NCI-H1694 treated with DMSO at 0.1 percent for 48 hours (cell line): Measurements from ENCODE around the gene POP7.
"Not testable (repeated sequence)": the region's sequence is repeated elsewhere in the genome, so short reads cannot be mapped to it uniquely, and the experiment has no call there.

Experiments used
- DNase-seq: peaks from one replicate; lab custom pipeline; 2025; lab: John Stamatoyannopoulos, UW

The POP7 gene

GRCh38 chr7:100705753-100706671 is at the start of gene POP7:
POP7 (plus strand) TSS chr7:100706121; CDS start chr7:100706831, 710 bp downstream.
- peak; percentile 95 for DNase-seq

- DNase-seq = not testable (repeated sequence)
These were observed 43.6 kb upstream of the POP7 start for GRCh38 chr7:100662194-100662776.

GRCh38 chr7:100665168-100665726 is 40.7 kb upstream of the POP7 start:
- DNase-seq = no peak

GRCh38 chr7:100667331-100668068 is 38.4 kb upstream of the POP7 start:
- no peak for DNase-seq

GRCh38 chr7:100668069-100668449 is 37.9 kb upstream of the POP7 start:
- DNase-seq = no peak

GRCh38 chr7:100669106-100669505 is 36.8 kb upstream of the POP7 start:
- not testable (repeated sequence) for DNase-seq

- DNase-seq = no peak
These were observed 35.8 kb upstream of the POP7 start for GRCh38 chr7:100670074-100670473.

GRCh38 chr7:100671353-100672327 is 34.3 kb upstream of the POP7 start:
- DNase-seq = no peak

- DNase-seq = peak; percentile 95
These were observed 32.5 kb upstream of the POP7 start, which contains the start of gene GNB2 for GRCh38 chr7:100673302-100673941. GNB2 (plus strand) TSS chr7:100673740; CDS start chr7:100676266, 2,526 bp downstream.

- no peak for DNase-seq
These were observed 31.9 kb upstream of the POP7 start for GRCh38 chr7:100673942-100674410.

GRCh38 chr7:100674411-100675104 is 31.4 kb upstream of the POP7 start:
- DNase-seq = no peak

GRCh38 chr7:100675105-100675451 is 30.8 kb upstream of the POP7 start:
- no peak for DNase-seq

GRCh38 chr7:100675581-100676350 is 30.2 kb upstream of the POP7 start:
- no peak for DNase-seq

GRCh38 chr7:100676501-100677306 is 29.2 kb upstream of the POP7 start:
- no peak for DNase-seq

GRCh38 chr7:100677308-100678267 is 28.3 kb upstream of the POP7 start:
- DNase-seq = no peak

GRCh38 chr7:100678291-100678984 is 27.5 kb upstream of the POP7 start:
- no peak for DNase-seq
